SJCRH30 (cell line): ENCODE data around the gene JAG2. TPM values are rescaled to one million over a fixed set of nuclear protein-coding genes. Genes with fewer than 3 reads are reported as not detected.

Experiments used
- DNase-seq, 2 experiments: peaks; one replicate each; pipeline ENCODE4 v3.0.0-alpha.2; 2015 to 2020
- H3K27ac ChIP-seq: fragments of 250-450 bp; sonication (Bioruptor Pico); 2 replicates; pipeline ENCODE4 v1.5.1; 2020; ENCODE audit warnings: mild to moderate bottlenecking, moderate library complexity
- H3K27me3 ChIP-seq: fragments of 250-450 bp; sonication (Bioruptor Pico); 2 replicates; pipeline ENCODE4 v1.5.1; 2020; ENCODE audit warnings: mild to moderate bottlenecking, moderate library complexity
- H3K36me3 ChIP-seq: fragments of 250-450 bp; sonication (Bioruptor Pico); 2 replicates; pipeline ENCODE4 v1.5.1; 2020; ENCODE audit warnings: mild to moderate bottlenecking, moderate library complexity
- H3K4me1 ChIP-seq: fragments of 250-450 bp; sonication (Bioruptor Pico); 2 replicates; pipeline ENCODE4 v1.5.1; 2020; ENCODE audit warnings: mild to moderate bottlenecking, moderate library complexity
- H3K4me3 ChIP-seq: fragments of 250-450 bp; sonication (Bioruptor Pico); 2 replicates; pipeline ENCODE4 v1.5.1; 2020; ENCODE audit warnings: mild to moderate bottlenecking, moderate library complexity
- H3K9me3 ChIP-seq: fragments of 250-450 bp; sonication (Bioruptor Pico); replicated peaks from 2 replicates; pipeline ENCODE4 v1.5.1; 2020; ENCODE audit warnings: mild to moderate bottlenecking, moderate library complexity
- total RNA-seq: library from RNA; depleted of rRNA; stranded (reverse); fragments of >200 nt; shearing (Covaris generic); gene quantifications from 2 replicates; pipeline ENCODE4 v1.2.3, GENCODE V29; 2014

Gene JAG2
- total RNA-seq, 1 experiment from 2014 or later, result 28.1 TPM

DNA sequence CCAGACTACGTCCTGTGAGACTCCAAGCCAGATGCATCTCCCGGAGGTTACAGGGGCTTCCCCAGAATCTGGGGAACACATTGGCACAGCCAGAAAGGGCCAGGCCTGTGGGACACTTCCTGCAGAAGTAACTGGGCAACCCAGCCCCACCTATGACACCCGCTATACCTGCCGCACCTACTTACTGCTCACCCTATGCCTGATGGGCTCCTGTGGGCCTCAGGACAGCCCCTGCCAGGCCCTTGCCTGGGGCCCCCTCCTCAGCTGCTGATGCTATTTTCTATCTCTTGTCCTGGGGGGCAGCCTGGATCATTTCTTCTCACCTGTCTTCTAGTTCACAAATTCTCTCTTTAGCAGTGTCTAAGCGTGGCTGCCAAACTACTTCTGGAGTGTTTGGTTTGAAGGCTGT is 28.7 kb downstream of the JAG2 start:
- Histone ChIP-seq H3K4me3 (no peak overlapping the region), H3K27ac (no peak overlapping the region), H3K4me1 (no peaks in the 10 kb centered on the region), H3K27me3 (no peaks in the 10 kb centered on the region), H3K9me3 (peaks cover 9% of the 10 kb centered on the region), H3K36me3 (peaks cover 36% of the 10 kb centered on the region)
- DNase-seq, result no peak

DNA sequence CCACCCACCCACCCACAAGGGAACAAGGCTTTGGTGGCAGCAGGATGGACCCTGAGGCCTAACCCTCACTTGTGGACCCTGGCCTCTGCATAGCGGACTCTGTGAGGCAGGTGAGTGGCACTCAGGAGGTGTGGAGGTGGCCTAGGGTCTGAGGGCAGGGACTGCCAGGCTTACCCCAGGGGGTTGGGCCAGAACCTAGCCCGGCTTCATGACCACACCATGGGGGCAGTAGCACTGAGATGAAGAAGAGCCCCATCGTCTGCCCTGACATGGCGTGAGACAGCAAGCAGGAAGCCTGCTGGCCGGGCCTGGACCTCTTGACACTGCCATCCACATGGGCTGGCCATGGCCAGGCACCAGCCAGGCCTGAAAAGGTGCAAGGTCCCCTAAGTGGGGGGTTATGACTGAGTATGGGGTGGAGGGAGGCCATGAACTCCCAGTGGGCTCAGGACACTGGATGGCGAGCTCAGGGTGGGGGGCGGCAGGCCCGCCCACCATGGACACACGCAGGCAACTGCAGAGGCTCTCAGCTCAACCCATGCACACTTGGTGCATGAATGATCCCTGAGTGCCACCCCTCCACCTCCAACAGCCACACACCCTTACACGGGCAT is 29.3 kb downstream of the JAG2 start:
- H3K27me3 ChIP-seq, result no peaks in the 10 kb centered on the region
- H3K9me3 ChIP-seq, result peaks cover 10% of the 10 kb centered on the region
- peaks cover 31% of the 10 kb centered on the region for H3K36me3 ChIP-seq
- no peaks in the 10 kb centered on the region for H3K4me1 ChIP-seq
- no peak overlapping the region for H3K27ac ChIP-seq
- no peak overlapping the region for H3K4me3 ChIP-seq
- no peak for DNase-seq

DNA sequence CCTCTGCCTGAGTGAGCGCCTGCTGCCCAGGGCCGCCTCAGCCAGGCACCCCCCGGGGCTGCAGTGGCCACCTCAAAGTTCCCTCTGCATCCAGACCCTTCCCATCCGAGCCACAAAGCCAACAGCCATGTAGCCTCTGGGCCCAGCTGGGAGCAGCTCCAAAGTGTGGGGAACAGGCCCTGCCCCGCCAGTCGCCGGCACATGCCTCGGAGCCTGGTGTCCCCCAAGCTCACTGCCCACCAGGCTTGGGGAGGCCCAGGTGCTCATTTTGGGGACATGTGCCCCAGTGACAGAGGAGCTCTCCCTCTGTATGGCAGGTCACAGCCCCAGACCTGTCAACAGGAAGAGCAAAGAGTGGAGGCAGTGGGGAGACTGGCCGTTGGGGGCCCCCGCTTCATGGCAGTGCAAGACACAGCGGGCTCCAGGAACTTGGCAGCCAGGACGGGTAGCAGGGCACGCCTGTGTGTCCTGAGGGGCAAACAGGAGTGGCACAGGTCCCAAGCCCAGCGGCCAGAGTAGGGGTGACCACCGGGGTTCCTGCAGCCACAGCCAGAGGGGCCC is 29.9 kb downstream of the JAG2 start:
- no peak for DNase-seq
- Histone ChIP-seq H3K36me3 (peaks cover 29% of the 10 kb centered on the region), H3K27me3 (no peaks in the 10 kb centered on the region), H3K27ac (no peak overlapping the region), H3K9me3 (peaks cover 11% of the 10 kb centered on the region), H3K4me1 (no peaks in the 10 kb centered on the region), H3K4me3 (no peak overlapping the region)

DNA sequence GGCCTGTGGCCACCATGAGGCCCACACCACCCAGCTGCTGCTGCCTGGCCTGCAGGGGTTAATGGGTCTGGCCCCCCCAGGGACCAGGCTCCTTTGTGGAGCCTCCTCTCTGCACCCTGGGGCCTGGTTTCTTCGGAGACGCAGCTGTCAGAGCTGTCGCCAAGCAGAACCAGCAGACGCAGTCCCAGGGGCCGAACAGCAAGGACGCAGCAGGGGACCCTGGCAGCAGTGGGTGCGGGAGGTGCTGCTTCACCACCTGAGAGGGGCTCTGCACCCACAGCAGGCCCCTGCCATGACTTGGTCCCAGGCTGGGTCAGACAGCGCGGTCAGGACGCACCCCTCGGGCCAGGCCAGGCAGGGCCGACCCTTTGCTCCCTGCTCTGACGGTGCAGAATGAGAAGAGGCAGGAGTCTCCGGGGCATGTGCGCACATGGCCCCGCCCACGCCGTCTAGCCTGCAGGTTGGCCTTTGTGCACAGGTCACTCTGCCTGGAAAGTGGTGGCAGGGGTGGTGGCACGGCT is 30.5 kb downstream of the JAG2 start:
- Histone ChIP-seq H3K36me3 (peaks cover 23% of the 10 kb centered on the region), H3K27me3 (no peaks in the 10 kb centered on the region), H3K9me3 (peaks cover 11% of the 10 kb centered on the region), H3K4me3 (no peak overlapping the region), H3K4me1 (no peaks in the 10 kb centered on the region), H3K27ac (no peak overlapping the region)
- DNase-seq, result no peak

DNA sequence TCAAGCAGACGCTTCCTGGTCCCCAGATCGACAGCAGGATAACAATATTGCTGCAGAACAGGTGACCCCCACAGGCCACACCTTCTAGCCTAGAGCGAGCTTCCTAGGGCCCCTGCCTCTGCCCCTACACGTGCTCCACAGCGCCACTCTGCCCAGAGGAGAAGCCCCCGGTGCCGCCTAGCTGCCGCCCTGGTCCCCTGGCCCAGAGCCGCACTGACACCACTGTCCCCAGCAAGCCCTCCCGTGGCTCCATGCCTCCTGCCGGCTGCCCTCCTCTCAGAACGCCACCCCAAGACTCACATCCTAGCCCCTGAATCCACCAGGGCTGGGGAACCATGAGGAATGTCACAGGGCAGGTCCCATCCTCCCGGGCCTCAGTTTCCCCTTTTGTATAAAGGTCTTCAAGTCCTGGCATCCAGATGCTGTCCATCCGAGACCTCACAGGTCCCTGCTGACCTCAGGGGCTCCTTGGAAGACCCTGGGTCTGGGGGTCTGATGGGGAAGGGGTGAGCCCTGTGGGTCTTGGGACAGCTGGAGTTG is 31.0 kb downstream of the JAG2 start:
- Histone ChIP-seq H3K9me3 (peaks cover 11% of the 10 kb centered on the region), H3K27ac (no peak overlapping the region)
- no peak for DNase-seq

DNA sequence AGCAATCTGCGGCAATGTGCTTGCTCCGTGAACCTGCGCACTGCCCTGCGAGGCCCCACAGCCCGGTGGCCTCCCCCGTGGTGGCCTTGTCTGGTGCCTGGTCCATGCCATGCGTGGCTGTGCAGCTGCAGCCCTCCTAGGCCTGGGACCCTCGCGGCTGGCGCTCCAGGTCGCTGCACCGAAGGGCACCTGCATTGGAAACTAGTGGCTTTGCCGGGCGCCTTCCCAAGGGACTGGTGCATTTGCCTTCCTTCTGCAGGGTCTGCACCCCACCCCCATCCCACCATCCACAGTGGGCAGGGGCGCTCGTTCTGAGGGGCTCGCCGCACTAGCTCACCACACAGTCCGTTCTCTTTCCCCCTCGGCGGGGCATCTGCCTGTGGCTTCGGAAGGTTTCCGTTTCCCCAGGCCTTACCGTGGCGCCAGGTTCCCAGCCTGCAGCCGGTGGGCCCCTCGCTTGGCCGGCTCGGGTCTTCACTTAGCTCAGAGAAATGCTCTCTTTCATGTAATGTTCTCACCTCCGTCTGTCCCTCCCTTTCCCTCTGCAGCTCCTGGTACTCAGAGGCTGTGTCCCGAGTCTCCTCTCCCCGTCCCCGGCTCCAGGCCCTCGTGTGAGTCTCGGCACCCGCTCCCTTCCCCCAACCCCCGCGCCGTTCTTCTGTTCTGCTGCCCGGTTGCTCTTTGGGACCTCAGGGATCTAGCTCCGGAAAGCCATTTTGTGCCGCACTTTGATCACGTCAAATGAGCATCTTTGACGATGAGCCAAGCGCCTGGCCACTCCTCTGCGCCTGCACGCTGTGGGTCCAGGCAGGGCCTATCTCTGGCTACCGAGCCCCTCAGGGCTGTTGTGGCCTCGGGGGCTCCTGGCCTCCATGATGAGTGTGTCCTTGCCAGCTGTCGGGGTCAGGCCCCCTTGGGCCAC is 31.9 kb downstream of the JAG2 start:
- Histone ChIP-seq H3K4me3 (no peak overlapping the region), H3K27ac (no peak overlapping the region), H3K27me3 (no peaks in the 10 kb centered on the region), H3K4me1 (no peaks in the 10 kb centered on the region), H3K36me3 (peaks cover 12% of the 10 kb centered on the region), H3K9me3 (peaks cover 11% of the 10 kb centered on the region)
- DNase-seq, result no peak

More for the DNA sequence above, 31.0 kb downstream of the JAG2 start:
- H3K4me3 ChIP-seq, result no peak overlapping the region
- no peaks in the 10 kb centered on the region for H3K27me3 ChIP-seq
- peaks cover 21% of the 10 kb centered on the region for H3K36me3 ChIP-seq
- no peaks in the 10 kb centered on the region for H3K4me1 ChIP-seq

DNA sequence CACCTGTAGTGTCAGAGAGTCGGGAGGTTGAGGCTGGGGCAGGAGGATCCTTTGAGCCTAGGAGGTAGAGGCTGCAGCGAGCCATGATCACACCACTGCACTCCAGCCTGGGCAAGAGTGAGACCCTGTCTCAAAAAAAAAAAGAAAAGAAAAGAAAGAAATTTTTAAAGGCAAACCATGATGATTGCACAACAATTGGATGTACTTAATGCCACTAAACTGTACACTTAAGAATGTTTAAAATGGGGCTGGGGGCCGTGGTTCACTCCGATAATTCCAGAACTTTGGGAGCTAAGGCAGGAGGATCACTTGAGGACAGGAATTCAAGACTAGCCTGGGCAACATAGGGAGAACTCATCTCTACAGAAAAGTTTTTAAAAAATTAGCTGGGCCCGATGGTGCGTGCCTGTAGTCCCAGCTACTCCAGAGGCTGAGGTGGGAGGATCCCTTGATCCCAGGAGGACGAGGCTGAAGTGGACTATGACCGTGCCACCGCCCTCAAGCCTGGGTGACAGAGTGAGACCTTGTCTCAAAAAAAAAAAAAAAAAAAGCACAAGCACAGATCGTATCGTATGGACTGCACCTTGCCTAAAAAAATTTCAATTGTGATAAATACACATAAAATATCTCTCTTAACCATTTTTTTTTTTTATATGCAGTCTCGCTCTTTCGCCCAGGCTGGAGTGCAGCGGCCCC is 32.7 kb downstream of the JAG2 start:
- peaks cover 5% of the 10 kb centered on the region; the same call in 1 of the 2 replicates for H3K36me3 ChIP-seq
- peaks cover 14% of the 10 kb centered on the region for H3K9me3 ChIP-seq
- H3K4me1 ChIP-seq, result no peaks in the 10 kb centered on the region
- H3K4me3 ChIP-seq, result no peak overlapping the region
- no peak overlapping the region for H3K27ac ChIP-seq
- DNase-seq, result no peak
- H3K27me3 ChIP-seq, result no peaks in the 10 kb centered on the region

DNA sequence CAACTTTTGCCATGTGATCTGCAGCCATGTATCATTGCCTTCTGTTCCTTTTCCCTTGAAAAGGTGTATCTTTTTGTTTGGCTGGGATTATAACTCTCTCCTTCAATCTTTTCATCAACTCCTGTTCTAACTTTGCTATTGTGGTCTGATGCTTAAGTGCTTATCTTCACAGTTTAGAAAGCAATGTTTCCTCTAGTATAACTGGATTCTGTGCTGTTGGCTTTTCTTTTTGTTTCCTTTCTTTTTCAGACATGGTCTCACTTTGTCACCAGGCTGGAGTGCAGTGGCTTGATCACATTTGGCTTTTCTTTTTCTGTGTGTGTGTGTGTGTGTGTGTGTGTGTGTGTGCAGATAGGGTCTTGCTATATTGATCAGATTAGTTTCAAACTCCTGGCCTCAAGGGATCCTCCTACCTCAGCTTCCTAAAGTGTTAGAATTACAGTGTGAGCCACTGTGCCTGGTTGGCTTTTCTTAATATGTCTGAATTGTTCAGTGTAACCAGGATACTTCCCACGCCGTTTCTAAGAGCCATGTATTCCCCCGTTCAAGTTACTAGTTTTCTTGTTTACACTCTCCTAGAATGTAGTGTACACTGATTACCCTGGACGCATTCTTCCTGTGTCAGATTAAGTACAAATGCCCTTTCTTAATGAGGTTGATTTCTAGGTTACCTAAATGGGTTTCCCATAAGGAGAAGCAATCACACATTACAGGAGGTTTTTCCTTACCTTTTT is 35.5 kb downstream of the JAG2 start:
- DNase-seq, result no peak
- Histone ChIP-seq H3K9me3 (peaks cover 5% of the 10 kb centered on the region), H3K4me1 (no peaks in the 10 kb centered on the region), H3K4me3 (no peak overlapping the region), H3K36me3 (no peaks in the 10 kb centered on the region), H3K27me3 (no peaks in the 10 kb centered on the region), H3K27ac (no peak overlapping the region)

DNA sequence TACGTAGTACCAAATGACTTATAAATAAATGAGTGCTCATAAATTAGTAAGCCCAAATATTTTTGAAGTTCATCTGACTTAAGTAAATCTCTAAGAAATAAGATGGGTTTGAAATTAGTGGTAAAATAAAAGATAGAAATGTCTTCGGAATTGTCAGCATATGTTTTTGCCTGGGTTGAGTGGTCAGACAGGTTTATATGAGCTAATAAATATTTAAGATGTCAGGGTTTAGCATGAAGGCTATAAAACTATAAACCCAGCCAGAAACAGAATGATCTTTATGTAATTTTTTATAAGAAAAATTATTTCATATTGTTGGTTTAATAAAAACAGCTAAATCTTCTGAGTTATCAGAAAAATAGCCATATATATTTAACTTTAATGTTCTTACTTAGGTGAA is 37.3 kb downstream of the JAG2 start:
- H3K36me3 ChIP-seq, result no peaks in the 10 kb centered on the region
- H3K4me3 ChIP-seq, result no peak overlapping the region
- peaks cover 7% of the 10 kb centered on the region; the same call in 1 of the 2 replicates for H3K27me3 ChIP-seq
- H3K27ac ChIP-seq, result no peak overlapping the region
- H3K9me3 ChIP-seq, result peaks cover 5% of the 10 kb centered on the region
- DNase-seq, result no peak
- no peaks in the 10 kb centered on the region for H3K4me1 ChIP-seq

DNA sequence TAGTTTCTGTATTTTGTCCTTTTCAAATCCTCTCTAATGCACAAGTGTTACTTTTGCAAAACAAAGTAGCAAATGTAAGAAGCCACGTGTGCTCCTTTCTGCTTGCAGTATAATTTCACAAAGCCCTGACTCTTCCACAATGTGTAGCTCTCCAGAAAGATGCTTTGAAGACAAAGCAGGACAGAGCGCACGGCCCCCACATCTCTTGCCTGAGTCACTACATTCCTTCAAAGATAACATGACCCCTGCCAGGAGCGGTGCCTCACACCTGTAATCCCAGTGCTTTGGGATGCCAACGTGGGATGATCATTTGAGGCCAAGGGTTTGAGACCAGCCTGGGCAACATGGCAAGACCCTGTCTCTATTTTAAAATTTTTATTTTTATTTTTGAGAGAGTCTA is 40.5 kb downstream of the JAG2 start:
- Histone ChIP-seq H3K4me1 (no peaks in the 10 kb centered on the region), H3K27ac (no peak overlapping the region), H3K27me3 (peaks cover 7% of the 10 kb centered on the region; the same call in 1 of the 2 replicates), H3K4me3 (no peak overlapping the region), H3K36me3 (no peaks in the 10 kb centered on the region), H3K9me3 (peaks cover 3% of the 10 kb centered on the region)
- no peak for DNase-seq

DNA sequence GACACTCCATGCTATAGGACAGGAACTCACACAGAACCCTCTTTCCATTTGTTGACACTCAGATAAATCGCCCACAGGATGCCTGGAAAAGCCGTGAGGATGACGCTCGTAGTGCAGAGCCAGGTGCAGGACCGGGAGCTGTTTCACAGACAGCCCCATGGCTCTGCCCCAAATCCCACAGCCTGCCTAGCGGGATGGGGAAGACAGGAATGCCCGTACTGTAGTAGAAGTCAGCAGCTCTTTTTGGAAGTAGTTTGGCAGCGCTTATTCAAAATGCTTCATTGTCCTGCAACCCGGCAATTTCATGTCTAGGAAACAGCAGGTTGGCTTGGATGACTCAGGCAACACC is 41.6 kb downstream of the JAG2 start:
- DNase-seq, result no peak
- Histone ChIP-seq H3K27ac (no peak overlapping the region), H3K4me1 (no peaks in the 10 kb centered on the region), H3K36me3 (no peaks in the 10 kb centered on the region), H3K9me3 (peaks cover 3% of the 10 kb centered on the region), H3K27me3 (peaks cover 7% of the 10 kb centered on the region; the same call in 1 of the 2 replicates), H3K4me3 (no peak overlapping the region)

DNA sequence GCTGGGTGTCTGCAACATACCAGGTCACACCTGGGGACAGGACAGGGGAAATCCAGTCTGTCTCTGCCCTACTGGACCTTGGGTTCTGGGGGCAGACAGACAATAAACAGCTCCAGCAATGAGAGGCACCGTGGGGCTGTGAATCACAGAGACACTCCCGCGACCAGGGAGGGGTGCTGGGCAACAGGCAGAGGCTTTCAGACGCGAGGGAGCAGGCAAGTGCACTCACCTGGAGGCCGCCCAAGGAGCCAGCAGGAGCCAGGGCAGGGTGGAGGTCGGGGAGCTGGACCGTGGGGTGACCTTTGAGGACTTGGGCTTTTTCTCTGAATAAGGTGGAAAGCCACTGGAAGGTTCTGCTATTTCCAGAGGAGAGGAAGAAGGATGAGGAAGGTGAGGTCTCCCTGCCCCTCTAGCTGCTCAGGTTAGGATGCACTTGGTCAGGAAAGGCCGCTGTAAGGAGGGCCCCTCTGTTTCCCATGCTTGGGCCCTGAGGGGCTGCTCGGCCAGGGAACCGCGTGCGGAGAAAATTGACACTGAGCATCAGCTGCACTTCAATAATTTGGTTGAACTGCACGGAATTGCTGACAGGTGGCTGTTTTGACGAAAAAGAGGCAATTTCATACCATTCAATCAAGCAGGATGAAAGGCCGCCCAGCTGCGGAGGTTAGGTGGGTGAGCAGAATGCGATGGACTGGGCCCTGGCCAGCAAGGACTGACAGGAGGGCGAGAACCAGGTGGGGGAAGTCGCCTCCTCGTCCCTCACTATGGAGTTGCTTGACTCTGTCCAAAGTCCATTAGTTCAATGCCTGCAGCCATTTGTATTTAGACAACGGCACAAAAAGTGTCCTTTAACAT is 42.2 kb downstream of the JAG2 start:
- no peak for DNase-seq
- no peak overlapping the region for H3K27ac ChIP-seq
- no peaks in the 10 kb centered on the region for H3K36me3 ChIP-seq
- H3K9me3 ChIP-seq, result peaks cover 3% of the 10 kb centered on the region
- H3K27me3 ChIP-seq, result peaks cover 7% of the 10 kb centered on the region; the same call in 1 of the 2 replicates
- H3K4me3 ChIP-seq, result no peak overlapping the region
- no peaks in the 10 kb centered on the region for H3K4me1 ChIP-seq

DNA sequence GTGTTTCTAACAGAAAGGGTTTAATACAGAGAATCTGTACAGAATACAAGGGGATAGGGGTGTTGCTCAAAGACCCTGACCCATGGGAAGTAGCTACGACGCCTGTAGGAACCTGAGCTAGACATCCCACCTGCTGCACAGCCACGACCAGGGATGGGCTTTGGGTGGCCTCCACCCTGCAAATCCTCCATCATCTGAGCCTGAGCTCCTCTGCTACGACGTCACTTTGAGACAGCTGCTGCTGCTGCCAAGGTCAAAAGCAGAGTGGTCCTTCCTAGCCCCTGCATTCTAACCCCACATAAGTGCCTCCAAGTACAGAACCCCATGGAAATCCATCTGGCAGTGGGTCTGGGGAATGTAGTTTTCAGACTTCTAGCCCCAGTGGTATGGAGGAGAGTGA is 43.8 kb downstream of the JAG2 start:
- H3K27ac ChIP-seq, result no peak overlapping the region
- no peak overlapping the region for H3K4me3 ChIP-seq
- peaks cover 7% of the 10 kb centered on the region; the same call in 1 of the 2 replicates for H3K27me3 ChIP-seq
- no peaks in the 10 kb centered on the region for H3K9me3 ChIP-seq
- H3K4me1 ChIP-seq, result no peaks in the 10 kb centered on the region
- DNase-seq, result no peak
- no peaks in the 10 kb centered on the region for H3K36me3 ChIP-seq
